MM.1S (cell line): Measurements from ENCODE around the gene ALDH1A3.
A peak's percentile ranks its signal among the peaks of the same experiment; 100 is the strongest.

Experiments
- DNase-seq: peaks from one replicate; pipeline ENCODE4 v3.0.0-alpha.2; 2015
- H2AFZ ChIP-seq: fragments of 300-600 bp; sonication (generic); 2 replicates; pipeline ENCODE4 v1.6.0; 2016; ENCODE audit warnings: antibody characterized with exemption, low read length
- H3F3A ChIP-seq: fragments of 300-600 bp; sonication (generic); 2 replicates; pipeline ENCODE4 v1.6.1; 2016; ENCODE audit warnings: mild to moderate bottlenecking, antibody characterized with exemption, low read length, moderate library complexity, mixed read lengths; ENCODE audit not compliant: insufficient read depth
- H3K27ac ChIP-seq: fragments of 300-600 bp; sonication (generic); 2 replicates; pipeline ENCODE4 v1.5.1; 2016; ENCODE audit warnings: mild to moderate bottlenecking, low read length
- H3K27me3 ChIP-seq: fragments of 300-600 bp; sonication (generic); replicated peaks from 2 replicates; pipeline ENCODE4 v1.6.0; 2016; ENCODE audit warnings: low read length; ENCODE audit not compliant: insufficient read depth
- H3K36me3 ChIP-seq: fragments of 300-600 bp; sonication (generic); replicated peaks from 2 replicates; pipeline ENCODE4 v1.6.1; 2016; ENCODE audit warnings: mild to moderate bottlenecking, low read length, mixed read lengths; ENCODE audit not compliant: insufficient read depth
- H3K4me1 ChIP-seq: fragments of 300-600 bp; sonication (generic); 2 replicates; pipeline ENCODE4 v1.6.1; 2016; ENCODE audit warnings: low read length, mixed read lengths
- H3K4me2 ChIP-seq: fragments of 300-600 bp; sonication (generic); 2 replicates; pipeline ENCODE4 v1.6.0; 2016; ENCODE audit warnings: low read depth, low read length
- H3K4me3 ChIP-seq: fragments of 300-600 bp; sonication (generic); 2 replicates; pipeline ENCODE4 v1.5.1; 2016; ENCODE audit warnings: low read length, mixed read lengths
- H3K79me2 ChIP-seq: fragments of 300-600 bp; sonication (generic); 2 replicates; pipeline ENCODE4 v1.6.1; 2016; ENCODE audit warnings: mixed run types, low read length, mixed read lengths
- H3K9ac ChIP-seq: fragments of 300-600 bp; sonication (generic); 2 replicates; pipeline ENCODE4 v1.6.1; 2016; ENCODE audit warnings: low read length, mixed read lengths
- H3K9me2 ChIP-seq: fragments of 300-600 bp; sonication (generic); replicated peaks from 2 replicates; pipeline ENCODE4 v1.6.1; 2016; ENCODE audit warnings: mild to moderate bottlenecking, low read length, mixed read lengths; ENCODE audit not compliant: insufficient read depth
- H3K9me3 ChIP-seq: fragments of 300-600 bp; sonication (generic); replicated peaks from 2 replicates; pipeline ENCODE4 v1.6.1; 2016; ENCODE audit warnings: mild to moderate bottlenecking, low read length, mixed read lengths; ENCODE audit not compliant: insufficient read depth
- H4K20me1 ChIP-seq: fragments of 300-600 bp; sonication (generic); 2 replicates; pipeline ENCODE4 v1.6.1; 2016; ENCODE audit warnings: mild to moderate bottlenecking, low read length, moderate library complexity, mixed read lengths; ENCODE audit not compliant: insufficient read depth
- EZH2 ChIP-seq: fragments of 300-600 bp; sonication (generic); optimal IDR thresholded peaks from 2 replicates; pipeline ENCODE3; 2017; ENCODE audit warnings: low read depth, mild to moderate bottlenecking, antibody characterized with exemption, low read length, mixed read lengths
- EZH2phosphoT487 ChIP-seq: fragments of 300-600 bp; sonication (generic); IDR thresholded peaks from 2 replicates; pipeline ENCODE4 v1.6.1; 2018; ENCODE audit warnings: antibody characterized with exemption, low read length
- TF ChIP-seq, protein P1 (sequence below): fragments of 300-600 bp; sonication (generic); IDR thresholded peaks from 2 replicates; pipeline ENCODE4 v1.5.1; 2016; ENCODE audit warnings: antibody characterized with exemption, low read length, mixed read lengths

ALDH1A3 gene

DNA sequence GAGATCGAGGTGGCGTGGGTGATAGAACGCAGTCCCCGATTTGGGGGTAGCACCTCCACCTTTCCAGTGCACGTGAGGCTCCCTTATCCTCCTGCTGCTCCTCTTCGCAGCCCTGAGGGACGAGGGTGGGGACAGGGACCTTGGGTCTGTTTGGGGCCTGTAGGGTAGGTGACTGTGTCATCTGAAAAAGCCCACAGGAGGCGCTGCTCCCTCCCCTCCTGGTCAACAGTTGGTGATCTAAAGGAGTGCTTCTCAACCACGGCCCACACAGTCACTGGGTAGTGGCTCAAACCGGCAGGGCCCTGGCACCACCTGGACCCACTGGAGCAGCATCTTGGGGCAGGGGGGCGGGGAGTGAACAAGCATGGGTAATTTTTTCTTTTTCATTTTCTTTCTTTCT is 46.6 kb downstream of the ALDH1A3 start:
- Histone ChIP-seq H3K4me3 (no peak overlapping the region), H3K79me2 (peaks cover 66% of the 10 kb centered on the region), H3K4me1 (peaks cover 53% of the 10 kb centered on the region), H2AFZ (no peak overlapping the region), H3K36me3 (peaks cover 11% of the 10 kb centered on the region), H3K27me3 (no peaks in the 10 kb centered on the region), H3K9me2 (no peaks in the 10 kb centered on the region), H3K27ac (no peak overlapping the region), H3F3A (peaks cover 33% of the 10 kb centered on the region), H3K9ac (no peak overlapping the region), H4K20me1 (no peaks in the 10 kb centered on the region), H3K9me3 (no peaks in the 10 kb centered on the region), H3K4me2 (no peak overlapping the region)
- DNase-seq, result no peak
- TF ChIP-seq, protein P1, sequence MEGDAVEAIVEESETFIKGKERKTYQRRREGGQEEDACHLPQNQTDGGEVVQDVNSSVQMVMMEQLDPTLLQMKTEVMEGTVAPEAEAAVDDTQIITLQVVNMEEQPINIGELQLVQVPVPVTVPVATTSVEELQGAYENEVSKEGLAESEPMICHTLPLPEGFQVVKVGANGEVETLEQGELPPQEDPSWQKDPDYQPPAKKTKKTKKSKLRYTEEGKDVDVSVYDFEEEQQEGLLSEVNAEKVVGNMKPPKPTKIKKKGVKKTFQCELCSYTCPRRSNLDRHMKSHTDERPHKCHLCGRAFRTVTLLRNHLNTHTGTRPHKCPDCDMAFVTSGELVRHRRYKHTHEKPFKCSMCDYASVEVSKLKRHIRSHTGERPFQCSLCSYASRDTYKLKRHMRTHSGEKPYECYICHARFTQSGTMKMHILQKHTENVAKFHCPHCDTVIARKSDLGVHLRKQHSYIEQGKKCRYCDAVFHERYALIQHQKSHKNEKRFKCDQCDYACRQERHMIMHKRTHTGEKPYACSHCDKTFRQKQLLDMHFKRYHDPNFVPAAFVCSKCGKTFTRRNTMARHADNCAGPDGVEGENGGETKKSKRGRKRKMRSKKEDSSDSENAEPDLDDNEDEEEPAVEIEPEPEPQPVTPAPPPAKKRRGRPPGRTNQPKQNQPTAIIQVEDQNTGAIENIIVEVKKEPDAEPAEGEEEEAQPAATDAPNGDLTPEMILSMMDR, result no peak
- TF ChIP-seq EZH2 (no peak), EZH2phosphoT487 (no peak)

GRCh38 chr15:100926971-100927756 is 47.5 kb downstream of the ALDH1A3 start:
- H4K20me1 ChIP-seq, result no peaks in the 10 kb centered on the region
- H3K27ac ChIP-seq, result no peak overlapping the region
- peaks cover 11% of the 10 kb centered on the region for H3K36me3 ChIP-seq
- no peak overlapping the region for H3K4me2 ChIP-seq
- no peak overlapping the region for H2AFZ ChIP-seq
- no peaks in the 10 kb centered on the region for H3K9me2 ChIP-seq
- no peak for TF ChIP-seq EZH2phosphoT487
- TF ChIP-seq, protein P1, result no peak
- H3F3A ChIP-seq, result peaks cover 24% of the 10 kb centered on the region
- H3K9me3 ChIP-seq, result no peaks in the 10 kb centered on the region
- H3K4me3 ChIP-seq, result no peak overlapping the region
- peaks cover 65% of the 10 kb centered on the region for H3K79me2 ChIP-seq
- H3K9ac ChIP-seq, result no peak overlapping the region
- no peaks in the 10 kb centered on the region for H3K27me3 ChIP-seq
- H3K4me1 ChIP-seq, result peaks cover 50% of the 10 kb centered on the region
- DNase-seq, result no peak

GRCh38 chr15:100928632-100929280 is 49.1 kb downstream of the ALDH1A3 start:
- Histone ChIP-seq H4K20me1 (no peaks in the 10 kb centered on the region), H3K36me3 (peaks cover 11% of the 10 kb centered on the region), H2AFZ (no peak overlapping the region), H3K4me2 (no peak overlapping the region), H3K27me3 (no peaks in the 10 kb centered on the region), H3K79me2 (peaks cover 69% of the 10 kb centered on the region), H3K4me1 (peaks cover 44% of the 10 kb centered on the region), H3K4me3 (no peak overlapping the region), H3K9me3 (no peaks in the 10 kb centered on the region), H3K9ac (no peak overlapping the region), H3K27ac (peak overlapping the region; percentile 41; the same call in 1 of the 2 replicates), H3F3A (peaks cover 9% of the 10 kb centered on the region; the same call in 1 of the 2 replicates), H3K9me2 (no peaks in the 10 kb centered on the region)
- DNase-seq, result no peak
- TF ChIP-seq EZH2phosphoT487, result no peak
- no peak for TF ChIP-seq EZH2
- TF ChIP-seq, protein P1, result no peak
